GM12874 (cell line): Measurements from ENCODE around the gene SLC30A1.

Source experiments
- TF ChIP-seq, protein P1 (sequence below): IDR thresholded peaks from 2 replicates; pipeline ENCODE4 v1.5.1; 2011; ENCODE audit warnings: low read depth, mild to moderate bottlenecking, control low read depth, low read length, moderate library complexity; ENCODE audit not compliant: insufficient read depth

SLC30A1 gene

GRCh38 chr1:211620097-211620496 is 41.1 kb upstream of the SLC30A1 start:
- TF ChIP-seq, protein P1, sequence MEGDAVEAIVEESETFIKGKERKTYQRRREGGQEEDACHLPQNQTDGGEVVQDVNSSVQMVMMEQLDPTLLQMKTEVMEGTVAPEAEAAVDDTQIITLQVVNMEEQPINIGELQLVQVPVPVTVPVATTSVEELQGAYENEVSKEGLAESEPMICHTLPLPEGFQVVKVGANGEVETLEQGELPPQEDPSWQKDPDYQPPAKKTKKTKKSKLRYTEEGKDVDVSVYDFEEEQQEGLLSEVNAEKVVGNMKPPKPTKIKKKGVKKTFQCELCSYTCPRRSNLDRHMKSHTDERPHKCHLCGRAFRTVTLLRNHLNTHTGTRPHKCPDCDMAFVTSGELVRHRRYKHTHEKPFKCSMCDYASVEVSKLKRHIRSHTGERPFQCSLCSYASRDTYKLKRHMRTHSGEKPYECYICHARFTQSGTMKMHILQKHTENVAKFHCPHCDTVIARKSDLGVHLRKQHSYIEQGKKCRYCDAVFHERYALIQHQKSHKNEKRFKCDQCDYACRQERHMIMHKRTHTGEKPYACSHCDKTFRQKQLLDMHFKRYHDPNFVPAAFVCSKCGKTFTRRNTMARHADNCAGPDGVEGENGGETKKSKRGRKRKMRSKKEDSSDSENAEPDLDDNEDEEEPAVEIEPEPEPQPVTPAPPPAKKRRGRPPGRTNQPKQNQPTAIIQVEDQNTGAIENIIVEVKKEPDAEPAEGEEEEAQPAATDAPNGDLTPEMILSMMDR: no peak

GRCh38 chr1:211619033-211619996 is 40.4 kb upstream of the SLC30A1 start:
- TF ChIP-seq, protein P1: no peak

GRCh38 chr1:211616965-211617297 is 38.0 kb upstream of the SLC30A1 start:
- TF ChIP-seq, protein P1: no peak

GRCh38 chr1:211616231-211616964 is 37.4 kb upstream of the SLC30A1 start:
- TF ChIP-seq, protein P1: no peak

- TF ChIP-seq, protein P1: no peak
Measured at GRCh38 chr1:211614615-211615014, 35.7 kb upstream of the SLC30A1 start.

DNA sequence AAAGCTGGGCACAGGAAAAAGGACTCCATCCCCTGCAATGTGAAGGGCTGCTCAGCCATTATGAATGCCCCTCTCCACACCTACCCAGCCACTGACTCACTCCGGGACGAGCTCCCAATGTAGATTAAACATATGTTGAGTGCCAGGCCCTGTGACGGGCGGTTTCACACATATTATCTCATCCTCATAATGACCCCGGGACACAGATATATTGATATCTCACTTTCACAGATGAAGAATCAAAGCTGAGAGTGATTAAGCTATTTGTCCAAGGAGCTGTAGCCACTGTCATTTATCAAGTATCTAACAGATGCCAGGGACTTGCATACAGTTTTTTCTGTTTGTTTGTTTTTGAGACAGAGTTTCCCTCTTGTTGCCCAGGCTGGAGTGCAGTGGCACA is 35.0 kb upstream of the SLC30A1 start:
- TF ChIP-seq, protein P1: no peak
